Hindlimb muscle (tissue), 1 donor: ENCODE data around the gene KLHL5. TPM values are rescaled to one million over a fixed set of nuclear protein-coding genes. Genes with fewer than 3 reads are reported as not detected.
"Not testable (repeated sequence)": the region's sequence is repeated elsewhere in the genome, so short reads cannot be mapped to it uniquely, and the experiment has no call there.

ENCODE experiments used
- DNase-seq: peaks from one replicate; pipeline ENCODE4 v3.0.0-alpha.2; 2013
- polyA plus RNA-seq: library from polyadenylated mRNA; unstranded; fragments of 120-200 nt; gene quantifications from one replicate; pipeline ENCODE4 v1.2.1, GENCODE V29; 2013; ENCODE audit not compliant: insufficient read length

KLHL5 gene, protein sequence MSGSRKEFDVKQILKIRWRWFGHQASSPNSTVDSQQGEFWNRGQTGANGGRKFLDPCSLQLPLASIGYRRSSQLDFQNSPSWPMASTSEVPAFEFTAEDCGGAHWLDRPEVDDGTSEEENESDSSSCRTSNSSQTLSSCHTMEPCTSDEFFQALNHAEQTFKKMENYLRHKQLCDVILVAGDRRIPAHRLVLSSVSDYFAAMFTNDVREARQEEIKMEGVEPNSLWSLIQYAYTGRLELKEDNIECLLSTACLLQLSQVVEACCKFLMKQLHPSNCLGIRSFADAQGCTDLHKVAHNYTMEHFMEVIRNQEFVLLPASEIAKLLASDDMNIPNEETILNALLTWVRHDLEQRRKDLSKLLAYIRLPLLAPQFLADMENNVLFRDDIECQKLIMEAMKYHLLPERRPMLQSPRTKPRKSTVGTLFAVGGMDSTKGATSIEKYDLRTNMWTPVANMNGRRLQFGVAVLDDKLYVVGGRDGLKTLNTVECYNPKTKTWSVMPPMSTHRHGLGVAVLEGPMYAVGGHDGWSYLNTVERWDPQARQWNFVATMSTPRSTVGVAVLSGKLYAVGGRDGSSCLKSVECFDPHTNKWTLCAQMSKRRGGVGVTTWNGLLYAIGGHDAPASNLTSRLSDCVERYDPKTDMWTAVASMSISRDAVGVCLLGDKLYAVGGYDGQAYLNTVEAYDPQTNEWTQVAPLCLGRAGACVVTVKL
- polyA plus RNA-seq, result 19.6 TPM

DNA sequence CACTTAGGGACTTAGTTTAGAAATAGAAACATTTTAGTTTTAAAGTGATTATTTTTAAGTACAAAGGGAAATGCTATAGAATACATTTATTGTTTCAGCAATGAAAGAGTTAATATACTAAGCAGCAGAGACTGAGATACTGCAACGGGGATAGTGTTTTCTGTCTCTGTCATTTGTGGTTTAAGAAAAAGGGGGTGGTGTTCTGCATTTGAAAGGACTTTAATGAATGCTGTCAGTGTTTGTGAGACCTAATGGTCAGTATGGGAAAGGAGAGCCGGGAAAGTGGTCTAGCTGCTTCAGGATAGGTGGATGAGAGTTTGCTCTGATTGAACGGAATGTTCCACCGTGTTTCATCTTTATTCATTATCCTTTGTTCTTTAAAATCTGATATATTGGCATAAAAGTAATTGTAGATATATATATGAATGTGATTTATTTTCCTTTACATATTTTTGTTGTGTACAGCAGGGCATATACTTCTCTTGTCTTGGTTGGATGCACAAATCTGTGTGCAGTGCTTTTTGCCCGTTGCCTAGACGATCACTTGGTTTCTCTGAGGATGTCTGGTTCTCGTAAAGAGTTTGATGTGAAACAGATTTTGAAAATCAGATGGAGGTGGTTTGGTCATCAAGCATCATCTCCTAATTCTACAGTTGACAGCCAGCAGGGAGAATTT lies at the start of gene KLHL5:
Gene KLHL5, plus strand, starts transcription at position 139 of the 676 bp plus-strand sequence. Its CDS starts 421 bp downstream, at position 560.
- DNase-seq, result no peak

DNA sequence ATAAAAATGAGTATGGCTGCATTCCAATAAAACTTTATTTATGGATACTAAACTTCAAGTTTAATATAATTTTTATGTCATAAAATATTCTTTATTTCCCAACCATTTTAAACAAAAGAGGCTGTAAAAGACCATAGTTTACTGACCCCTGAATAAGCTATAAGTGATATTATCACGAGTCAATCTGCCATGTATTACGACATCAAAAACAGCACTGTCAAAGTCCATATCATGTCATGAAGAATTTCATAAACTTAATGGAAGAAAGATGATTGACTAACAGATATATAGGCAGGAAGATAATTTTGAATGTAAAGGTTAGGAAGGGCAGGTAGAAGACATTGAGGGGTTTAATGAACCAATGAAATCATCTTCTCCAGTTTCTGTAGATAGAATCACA lies 48.0 kb upstream of the KLHL5 start:
- no peak for DNase-seq

DNA sequence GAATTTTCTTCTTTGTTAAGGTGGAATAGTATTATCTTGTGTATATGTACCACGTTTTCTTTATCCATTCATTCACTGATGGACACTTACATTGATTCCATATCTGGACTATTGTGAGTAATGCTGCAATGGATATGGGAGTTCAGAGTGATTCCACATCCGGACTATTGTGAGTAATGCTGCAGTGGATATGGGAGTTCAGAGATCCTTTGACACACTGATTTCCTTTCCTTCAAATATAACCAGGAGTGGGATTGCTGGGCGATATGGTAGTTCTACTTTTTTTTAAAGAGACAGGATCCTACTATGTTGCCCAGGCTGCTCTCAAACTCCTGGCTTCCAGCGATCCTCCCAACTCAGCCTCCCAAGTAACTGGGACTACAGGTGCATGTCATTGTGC lies 41.9 kb upstream of the KLHL5 start:
- no peak for DNase-seq

DNA sequence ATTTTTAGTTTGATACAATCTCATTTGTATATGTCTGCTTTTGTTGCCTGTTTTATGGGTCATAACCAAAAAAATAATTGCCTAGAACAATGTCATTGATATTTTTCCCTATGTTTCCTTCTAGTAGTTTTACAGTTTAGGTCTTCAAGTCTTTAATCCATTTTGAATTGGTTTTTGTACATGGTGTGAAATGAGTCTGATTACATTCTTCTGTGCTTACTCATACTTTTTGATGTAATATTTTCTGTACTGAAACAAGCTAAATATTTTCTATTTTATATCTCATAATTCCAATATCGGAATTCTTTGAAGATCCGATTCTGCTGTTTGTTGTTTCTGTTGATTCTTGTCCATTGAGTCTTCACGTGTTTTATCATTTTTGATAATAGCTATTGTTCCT lies 40.4 kb upstream of the KLHL5 start:
- DNase-seq, result no peak

DNA sequence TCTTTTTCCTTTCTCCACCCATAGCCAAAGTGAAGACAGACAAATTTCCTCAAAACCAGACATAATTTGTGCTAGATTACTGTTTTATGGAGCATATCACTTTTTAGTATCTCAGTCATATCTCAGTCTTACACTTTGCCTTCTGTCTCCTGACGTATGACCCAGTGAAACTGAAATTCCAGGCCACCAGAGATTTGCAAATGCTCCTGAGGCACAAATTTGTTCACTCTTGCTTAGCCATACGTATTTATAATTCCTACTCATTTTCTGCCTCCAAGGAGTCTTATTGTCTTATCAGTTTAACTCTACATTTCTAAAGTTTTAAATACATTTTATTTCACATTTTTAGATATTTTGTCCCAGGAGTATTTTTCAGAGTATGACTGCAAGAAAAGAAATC lies 39.8 kb upstream of the KLHL5 start:
- no peak for DNase-seq

DNA sequence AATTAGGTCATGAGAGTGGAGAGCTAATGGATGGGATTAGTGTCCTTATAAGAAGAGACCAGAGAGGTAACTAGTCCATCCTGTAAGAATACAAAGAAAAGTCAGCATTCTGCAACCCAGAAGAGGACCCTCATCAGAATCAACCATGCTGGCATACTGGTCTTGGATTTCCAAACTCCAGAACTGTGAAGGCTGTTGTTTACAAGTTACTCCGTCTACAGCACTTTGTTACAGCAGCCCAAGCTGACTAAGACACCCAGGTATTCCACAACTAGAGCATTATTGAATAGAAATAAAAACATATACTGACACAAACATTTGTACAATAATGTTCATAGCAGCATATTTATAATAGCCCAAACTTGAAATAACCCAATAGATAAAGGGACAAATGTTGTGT lies 39.0 kb upstream of the KLHL5 start:
- DNase-seq, result no peak

DNA sequence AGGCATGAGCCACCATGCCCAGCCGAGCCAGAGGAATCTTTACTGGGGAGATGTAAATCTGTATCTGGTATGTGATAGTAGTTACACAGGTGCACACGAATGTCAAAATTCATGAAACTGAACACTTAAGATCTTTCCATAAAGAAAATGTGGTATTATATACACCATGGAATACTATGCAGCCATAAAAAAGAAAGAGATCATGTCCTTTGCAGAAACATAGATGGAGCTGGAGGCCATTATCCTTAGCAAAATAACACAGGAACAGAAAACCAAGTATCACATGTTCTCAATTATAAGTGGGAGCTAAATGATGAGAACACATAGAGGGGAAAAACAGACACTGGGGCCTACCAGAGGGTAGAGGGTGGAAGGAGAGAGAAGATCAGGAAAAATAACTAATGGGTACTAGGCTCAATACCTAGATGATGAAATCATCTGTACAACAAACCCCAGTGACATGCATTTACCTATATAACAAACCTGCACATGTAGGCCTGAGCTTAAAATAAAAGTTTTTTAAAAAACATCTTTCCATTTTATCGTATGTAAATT lies 37.6 kb upstream of the KLHL5 start:
- no peak for DNase-seq

DNA sequence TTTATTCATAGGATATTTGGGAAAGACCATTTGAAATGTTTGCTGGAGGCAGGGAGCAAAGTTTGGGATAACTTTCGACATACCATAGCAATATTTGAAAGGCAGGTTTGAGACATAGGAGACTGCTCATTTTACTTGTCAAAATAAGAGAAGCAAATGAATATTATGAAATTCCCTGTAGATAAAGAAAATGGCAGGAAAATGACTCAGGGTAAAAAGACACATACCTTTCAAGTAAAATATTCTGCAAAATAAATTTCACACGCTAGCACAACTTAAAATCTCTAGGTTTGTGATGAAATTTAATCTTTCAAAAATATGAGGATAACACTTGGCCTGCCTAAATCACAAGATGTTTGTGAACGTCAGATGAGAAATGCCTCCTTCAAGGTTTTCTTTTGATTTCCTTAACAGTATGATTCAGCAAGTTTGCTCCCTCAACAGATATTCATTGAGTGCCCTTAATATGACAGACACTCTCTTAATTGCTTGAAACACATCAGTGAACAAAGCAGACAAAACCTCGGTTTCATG lies 36.4 kb upstream of the KLHL5 start:
- no peak for DNase-seq

DNA sequence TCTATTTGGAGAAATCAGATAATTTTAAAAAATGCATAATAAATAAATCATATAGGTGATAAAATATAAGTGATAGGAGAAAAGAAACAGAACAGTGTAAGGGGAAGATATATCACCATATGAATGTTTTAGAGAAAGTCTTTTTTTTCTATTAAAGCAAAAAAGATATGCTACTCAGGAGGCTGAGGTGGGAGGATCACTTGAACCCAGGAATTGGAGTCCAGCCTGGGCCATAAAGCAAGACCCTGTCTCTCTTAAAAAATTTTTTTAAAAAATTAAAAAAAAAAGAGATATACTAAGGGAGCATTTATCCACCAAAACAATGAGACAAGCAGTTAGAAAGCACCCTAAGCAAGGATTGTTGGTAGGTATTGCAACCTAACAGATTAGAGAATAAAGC lies 35.9 kb upstream of the KLHL5 start:
- DNase-seq, result no peak

DNA sequence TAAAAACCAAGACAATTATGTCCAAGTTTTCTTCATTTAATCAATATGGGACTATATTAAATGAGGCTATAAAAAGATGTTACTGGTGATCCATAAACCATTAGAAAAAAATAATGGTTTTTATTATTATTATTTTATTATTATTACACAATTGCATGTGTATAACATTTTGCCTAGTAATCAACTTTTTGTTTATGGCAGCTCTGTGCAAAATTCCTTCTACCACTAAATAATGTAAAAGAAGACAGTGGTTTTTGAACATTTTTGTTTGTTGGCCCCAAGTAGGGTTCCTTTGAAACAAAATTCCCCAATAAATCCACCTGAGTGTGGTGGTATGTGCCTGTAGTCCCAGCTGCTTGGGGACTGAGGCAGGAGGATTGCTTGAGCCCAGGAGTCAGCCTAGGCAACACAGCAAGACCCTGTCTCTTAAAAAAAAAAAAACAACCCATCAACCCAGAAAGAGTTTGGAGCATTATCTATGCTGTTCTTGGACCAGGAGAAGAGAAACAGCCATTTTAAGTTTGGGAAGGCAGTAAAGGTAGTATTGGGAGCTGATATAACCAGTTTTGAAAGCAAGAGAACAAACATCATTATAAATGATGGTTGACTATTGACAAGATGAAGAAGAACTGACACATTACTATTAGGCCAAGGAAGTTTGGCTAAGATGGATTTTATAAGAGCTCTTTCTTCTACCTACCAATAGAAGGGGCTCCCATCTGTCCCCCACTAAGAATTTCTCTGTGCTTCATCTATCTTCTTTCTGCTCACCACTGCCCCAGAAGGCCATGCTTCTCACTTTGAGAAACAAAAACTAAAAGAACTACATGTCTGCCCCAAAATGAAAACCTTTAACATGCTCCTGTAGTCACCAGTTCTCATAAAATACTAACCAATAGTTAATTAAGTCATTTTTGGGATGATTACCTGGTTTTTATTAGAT lies 32.0 kb upstream of the KLHL5 start:
- no peak for DNase-seq

DNA sequence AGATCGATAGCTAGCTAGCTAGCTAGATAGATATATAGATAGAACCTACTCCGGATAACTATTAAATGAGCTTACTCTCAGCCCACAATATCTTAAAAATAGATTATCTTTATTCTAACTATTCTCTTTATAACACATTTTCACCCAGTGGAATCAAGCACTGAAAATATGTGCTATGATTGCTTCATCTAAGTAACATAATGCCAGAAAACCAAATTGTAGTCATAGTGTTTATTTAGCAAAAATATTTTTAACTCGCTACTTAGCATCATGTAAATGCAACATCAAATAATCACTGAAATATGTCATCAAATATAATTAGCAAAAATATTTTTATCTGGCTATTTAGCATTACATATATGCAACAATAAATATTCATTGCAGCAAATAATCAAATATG lies 31.3 kb upstream of the KLHL5 start:
- no peak for DNase-seq

DNA sequence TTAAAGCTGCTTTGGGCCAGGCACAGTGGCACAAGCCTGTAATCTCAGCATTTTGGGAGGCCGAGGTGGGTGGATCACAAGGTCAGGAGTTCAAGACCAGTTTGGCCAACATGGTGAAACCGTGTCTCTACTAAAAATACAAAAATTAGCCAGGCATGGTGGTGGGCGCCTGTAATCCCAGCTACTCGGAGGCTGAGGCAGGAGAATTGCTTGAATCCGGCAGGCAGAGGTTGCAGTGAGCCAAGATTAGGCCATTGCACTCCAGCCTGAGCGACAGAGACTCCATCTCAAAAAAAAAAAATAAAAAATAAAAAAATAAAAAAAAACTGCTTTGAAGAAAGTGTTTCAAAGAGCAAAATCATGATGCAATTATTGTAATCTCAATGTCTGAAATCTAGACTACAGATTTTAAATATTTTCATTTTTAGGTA lies 30.4 kb upstream of the KLHL5 start:
- not testable (repeated sequence) for DNase-seq

DNA sequence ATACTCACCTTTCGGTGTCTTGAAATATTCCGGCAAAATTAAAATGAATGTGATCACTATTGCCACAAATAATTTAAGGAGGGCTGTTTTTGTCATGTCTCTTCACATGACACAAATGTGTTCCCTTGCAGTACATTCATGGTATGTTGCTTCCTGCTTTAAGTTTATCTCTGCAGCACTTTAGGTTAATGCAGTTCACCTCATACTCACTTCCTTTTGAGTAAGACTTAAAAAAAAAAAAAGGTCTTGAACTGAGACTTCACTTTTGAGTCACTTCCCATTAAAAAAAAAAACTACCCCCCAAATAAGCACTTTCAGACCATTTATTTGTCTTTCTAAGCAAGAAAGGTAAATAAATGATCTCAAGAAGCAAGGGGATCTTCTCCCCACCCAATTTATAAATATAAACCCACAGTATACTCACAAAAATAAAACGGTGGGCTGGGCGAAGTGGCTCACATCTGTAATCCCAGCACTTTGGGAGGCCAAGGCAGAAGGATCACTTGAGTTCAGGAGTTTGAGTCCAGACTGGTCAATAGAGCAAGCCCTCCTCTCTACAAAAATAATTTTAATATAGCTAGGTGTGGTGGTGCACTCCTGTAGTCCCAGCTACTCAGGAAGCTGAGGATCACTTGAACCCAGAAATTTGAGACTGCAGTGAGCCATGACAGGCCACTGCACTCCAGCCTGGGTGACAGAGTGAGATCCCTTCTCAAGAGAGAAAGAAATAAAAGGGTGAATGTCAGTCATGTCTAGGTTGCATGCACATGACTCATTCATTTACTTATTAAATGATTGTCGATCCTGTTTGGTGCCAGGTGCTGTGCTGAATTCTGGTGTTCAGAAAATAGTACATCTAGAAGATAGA lies 29.6 kb upstream of the KLHL5 start, which contains the start of gene TMEM156:
Gene TMEM156, minus strand, starts transcription at position 192 of the 868 bp plus-strand sequence. Its CDS starts 96 bp downstream, at position 96.
- no peak for DNase-seq

DNA sequence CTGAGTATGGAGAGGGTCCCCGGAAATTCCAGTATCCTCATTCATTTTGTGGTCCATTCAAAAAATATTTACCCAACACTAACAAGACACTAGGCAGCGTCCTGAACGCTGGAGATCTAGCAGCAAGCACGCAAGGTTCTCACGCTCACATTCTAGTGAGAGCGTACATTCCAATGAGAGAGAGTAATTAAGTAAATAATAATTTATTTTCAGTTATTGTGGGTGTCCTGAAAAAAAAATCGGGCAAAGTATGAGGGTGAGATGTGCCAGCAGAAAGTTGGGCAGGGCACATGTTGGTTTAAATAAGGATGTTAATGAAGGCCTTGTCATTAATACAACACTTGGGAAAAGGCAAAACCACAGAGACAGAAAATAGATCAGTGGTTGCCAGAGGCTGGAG lies 25.9 kb upstream of the KLHL5 start:
- DNase-seq, result no peak

DNA sequence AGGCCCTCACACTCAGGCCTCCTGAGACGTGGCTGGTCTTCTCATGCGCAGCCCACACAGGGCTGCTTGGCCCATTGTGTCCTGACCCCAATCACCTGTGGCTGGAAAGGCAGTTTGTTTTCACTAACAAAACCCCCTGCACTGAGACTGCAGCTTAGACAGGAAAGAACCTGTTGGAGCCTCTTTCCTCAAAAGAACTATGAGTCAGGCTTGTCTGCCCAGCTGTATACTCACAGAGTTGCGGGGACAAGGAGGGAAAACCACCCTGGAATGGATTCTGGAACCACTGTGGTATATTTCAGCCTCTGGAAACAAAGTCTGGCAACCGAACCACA lies 24.6 kb upstream of the KLHL5 start:
- no peak for DNase-seq

DNA sequence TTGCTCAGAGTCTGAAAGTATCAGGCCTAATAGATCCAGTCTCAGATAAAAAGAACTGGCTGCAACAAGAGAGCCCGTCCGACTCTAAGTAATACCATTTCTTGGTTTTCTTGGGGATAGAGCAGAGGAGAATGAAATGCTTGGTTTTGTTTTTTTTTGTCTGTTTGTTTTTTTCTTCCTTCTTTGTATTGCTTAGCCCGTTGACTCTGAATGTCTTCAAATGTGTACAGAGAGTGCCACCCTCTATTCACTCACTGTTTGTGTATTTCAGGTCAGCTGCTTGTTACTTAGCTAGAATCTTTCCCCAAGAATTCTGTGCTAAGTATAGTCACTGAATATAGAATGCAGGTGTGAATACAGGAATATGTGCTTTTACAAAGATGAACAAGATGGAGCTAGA lies 24.1 kb upstream of the KLHL5 start:
- no peak for DNase-seq

DNA sequence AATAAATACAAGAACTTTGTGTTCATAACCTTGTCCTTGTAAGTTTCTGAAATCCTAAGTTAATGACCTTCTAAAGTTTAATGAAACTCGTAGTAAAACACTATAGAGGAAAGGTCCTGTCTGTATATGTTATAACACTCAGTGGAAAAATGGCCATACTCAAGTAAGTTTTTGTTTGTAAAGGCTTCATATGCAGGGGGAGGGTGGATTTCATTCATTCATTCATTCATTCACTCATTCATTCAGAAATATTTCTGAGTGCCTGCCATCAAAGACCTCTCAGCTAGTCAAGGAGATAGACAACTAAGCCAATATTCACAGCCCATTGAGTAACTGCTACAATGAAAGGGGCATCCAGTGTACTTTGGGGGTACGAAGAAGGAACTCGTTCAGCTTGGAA lies 22.9 kb upstream of the KLHL5 start:
- DNase-seq, result no peak

DNA sequence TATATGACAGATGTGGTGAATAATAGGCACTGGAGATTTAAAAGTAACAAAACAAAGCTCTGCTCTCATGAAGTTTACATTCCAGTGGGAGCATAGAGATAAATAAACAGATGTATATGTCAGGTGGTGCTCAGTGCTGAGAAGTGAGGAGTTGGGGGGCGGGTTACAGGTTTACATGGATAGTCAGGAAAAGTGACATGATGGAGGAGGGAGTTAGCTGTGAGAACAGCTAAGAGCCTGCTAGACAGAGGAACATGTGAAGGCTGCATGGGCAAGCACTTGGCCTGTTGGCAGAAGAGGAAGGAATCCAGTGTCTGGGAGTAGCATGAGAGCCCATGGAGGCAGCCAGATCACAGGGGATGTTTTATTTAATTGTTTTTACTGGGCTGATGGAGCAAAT lies 19.7 kb upstream of the KLHL5 start:
- no peak for DNase-seq

DNA sequence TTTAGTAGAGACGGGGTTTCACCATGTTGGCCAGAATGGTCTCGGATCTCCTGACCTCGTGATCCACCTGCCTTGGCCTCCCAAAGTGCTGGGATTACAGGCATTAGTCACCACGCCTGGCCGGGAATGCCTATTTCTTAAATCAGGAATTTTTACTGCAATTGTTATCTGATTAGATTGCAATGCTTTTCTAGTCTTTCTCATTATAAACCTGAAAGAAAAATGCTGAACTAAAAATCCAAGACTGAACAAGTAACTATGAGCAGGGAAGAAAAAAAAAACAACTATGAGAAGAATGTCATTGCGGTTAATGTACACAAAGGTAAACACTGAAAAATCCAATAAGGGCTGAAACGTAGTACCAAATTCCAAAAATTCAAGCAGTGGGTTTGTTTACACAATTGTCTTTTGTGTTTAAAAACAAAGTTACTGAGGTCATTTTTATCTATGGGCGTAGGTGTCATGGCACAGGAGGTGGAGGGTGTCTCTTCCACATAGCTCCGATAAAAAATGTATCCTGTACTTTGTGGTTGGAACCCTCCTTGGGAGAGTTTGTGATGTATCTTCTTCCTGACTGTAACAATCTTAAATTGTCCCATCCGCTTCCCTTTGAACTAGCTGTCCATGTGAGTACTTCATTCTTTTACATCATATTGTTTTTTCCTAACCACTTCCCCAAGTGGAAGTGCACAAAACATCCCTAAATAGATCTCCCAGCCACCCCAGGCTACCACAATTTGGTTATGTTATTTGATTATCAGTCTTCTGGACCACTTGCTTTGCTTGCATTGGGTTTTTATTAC lies 18.8 kb upstream of the KLHL5 start:
- no peak for DNase-seq

DNA sequence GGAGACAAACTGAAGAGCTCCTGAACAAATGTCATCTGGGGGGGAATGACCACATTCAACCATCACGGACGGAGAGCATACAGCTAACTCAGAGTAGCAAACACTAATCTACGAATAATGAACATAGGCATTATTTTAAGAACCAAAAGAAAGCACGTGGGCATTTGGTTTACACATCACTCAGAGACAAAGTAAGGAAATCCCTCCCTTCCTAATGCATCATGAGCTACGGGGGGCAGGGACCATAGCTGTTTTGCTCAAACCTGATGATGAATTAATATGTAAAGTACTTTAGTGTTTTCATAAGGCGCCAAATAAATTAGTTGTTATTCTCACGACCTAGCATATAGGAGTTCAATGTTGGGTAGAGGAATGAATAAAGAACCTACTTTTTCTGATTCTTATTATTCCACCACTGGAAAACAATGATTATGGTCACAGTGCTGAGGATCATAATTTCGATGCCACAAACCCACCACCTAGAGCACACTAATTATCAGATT lies 18.1 kb upstream of the KLHL5 start:
- no peak for DNase-seq
